Left lung (tissue), 10 donors: ENCODE results near the gene EEF1AKMT3. TPM values are rescaled to one million over a fixed set of nuclear protein-coding genes. Genes with fewer than 3 reads are reported as not detected.

Experiments
- ATAC-seq: fragments of 200-7000 bp; cut with Tn5 transposase; one replicate; pipeline ENCODE4 v1.9.1; 2020; ENCODE audit warnings: moderate library complexity
- DNase-seq, 4 donors: peaks; one replicate each; pipeline ENCODE4 v3.0.0-alpha.2; 2013 to 2020
- H3K27ac ChIP-seq, 2 donors: fragments of 200-600 bp; sonication (generic) in 1 of 2; one replicate each; pipeline versions ENCODE4 v1.5.0 to v1.8.0; 2020 to 2021
- H3K27me3 ChIP-seq, 2 donors: fragments of 200-600 bp; sonication (generic) in 1 of 2; one replicate each; pipeline versions ENCODE4 v1.5.0 to v1.8.0; 2020 to 2021
- H3K36me3 ChIP-seq, 2 donors: fragments of 200-600 bp; sonication (generic) in 1 of 2; one replicate each; pipeline versions ENCODE4 v1.5.0 to v1.8.0; 2020 to 2021
- H3K4me1 ChIP-seq, 2 donors: fragments of 200-600 bp; one replicate each; pipeline ENCODE4 v1.8.0; 2021
- H3K4me3 ChIP-seq, 2 donors: fragments of 200-600 bp; sonication (generic) in 1 of 2; one replicate each; pipeline versions ENCODE4 v1.5.0 to v1.8.0; 2020 to 2021; ENCODE audit warnings: mild to moderate bottlenecking in 1 of 2
- H3K9me3 ChIP-seq, 2 donors: fragments of 200-600 bp; sonication (generic) in 1 of 2; one replicate each; pipeline versions ENCODE4 v1.5.0 to v1.8.0; 2020 to 2021
- intact Hi-C, 2 donors: fragments of 100-400 bp; cut with DNase I; formaldehyde crosslinking; loops; one replicate each; pipeline versions ENCODE4 v1.11.2 to v1.14.2; 2022
- polyA plus RNA-seq, 6 donors: library from polyadenylated mRNA; unstranded; fragments of 120-200 nt; gene quantifications; one replicate each; pipeline ENCODE4 v1.2.1, GENCODE V29; 2013; ENCODE audit not compliant: insufficient read length in 6 of 6
- total RNA-seq, 2 donors: library from RNA; stranded (reverse); fragmentation: NEBNext Ultra II Directional; extraction: Animal tissue kit (Norgen Biotek cat#: 25700); gene quantifications; one replicate each; pipeline ENCODE4 v1.2.1, GENCODE V29; 2021
- TF ChIP-seq, protein P1 (sequence below), 2 donors: fragments of 200-600 bp; sonication (generic) in 1 of 2; IDR thresholded peaks; one replicate each; pipeline versions ENCODE4 v1.5.0 to v1.8.0; 2021; ENCODE audit warnings: antibody characterized with exemption in 2 of 2
- donor health status: DM: no; HTN: yes; CAD: no.
- donor health status: DM: no; HTN: no; CAD: no.

EEF1AKMT3 gene
- total and polyA plus RNA-seq, 8 donors: 6.2 to 19.7 (median 16.6) TPM

DNA sequence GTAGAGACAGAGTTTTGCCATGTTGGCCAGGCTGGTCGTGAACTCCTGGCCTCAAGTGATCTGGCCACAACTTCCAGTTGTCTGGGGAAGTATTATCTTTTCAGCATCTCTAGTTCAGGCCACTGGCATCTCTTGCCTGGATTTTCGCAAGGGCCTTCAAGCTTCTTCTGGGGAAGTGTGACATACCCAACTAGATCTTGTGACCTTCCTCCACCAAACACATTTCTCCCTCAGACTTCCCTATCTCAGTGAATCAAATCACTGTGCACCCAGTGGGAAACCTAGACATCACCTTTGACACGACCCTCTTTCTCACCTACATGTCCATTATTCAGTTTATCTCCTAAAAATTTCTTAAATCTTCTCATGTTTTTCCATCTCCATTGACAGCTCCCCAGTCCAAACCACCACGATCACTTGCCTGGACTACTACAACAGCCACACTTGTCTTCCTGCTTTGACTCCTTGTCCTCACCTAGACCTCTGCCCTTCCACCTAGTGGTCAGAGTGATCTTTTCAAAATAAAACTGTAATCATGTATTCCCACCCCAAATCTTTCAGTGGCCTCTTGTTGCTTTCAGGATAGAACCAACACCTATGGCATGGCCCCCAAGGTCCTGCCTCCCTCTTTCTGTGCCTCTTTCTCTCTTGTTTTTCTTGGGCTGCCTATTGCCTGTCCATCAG is 3.3 kb downstream of the EEF1AKMT3 start:
- ATAC-seq: no peak
- Histone ChIP-seq H3K4me3 (no peak overlapping the region), H3K27ac (no peak overlapping the region)

DNA sequence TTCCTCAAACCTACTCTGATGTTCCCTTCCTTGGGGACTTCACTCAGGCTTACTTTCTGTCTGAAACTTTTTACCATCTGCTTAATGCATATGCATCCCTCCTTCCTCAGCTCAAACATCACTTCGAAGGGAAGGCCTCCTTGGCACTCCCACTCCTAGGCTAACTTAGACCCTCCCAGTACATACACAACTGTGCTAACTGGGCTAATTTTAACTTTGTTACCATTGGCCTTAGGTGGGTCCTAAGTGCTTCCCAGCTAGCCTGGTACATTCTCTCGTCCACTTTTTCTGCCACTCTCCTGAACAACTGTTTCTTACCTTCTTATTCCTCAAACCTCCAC is 3.8 kb downstream of the EEF1AKMT3 start:
- Histone ChIP-seq H3K36me3 (peaks cover 0 to 5% of the 10 kb centered on the region in 2 donors), H3K4me1 (peaks cover 4 to 40% of the 10 kb centered on the region in 2 donors), H3K27me3 (no peaks in the 10 kb centered on the region), H3K4me3 (no peak overlapping the region), H3K27ac (no peak overlapping the region), H3K9me3 (no peaks in the 10 kb centered on the region)
- intact Hi-C loops: no loop called here
- no peak for DNase-seq
- no peak for ATAC-seq
- TF ChIP-seq, protein P1, sequence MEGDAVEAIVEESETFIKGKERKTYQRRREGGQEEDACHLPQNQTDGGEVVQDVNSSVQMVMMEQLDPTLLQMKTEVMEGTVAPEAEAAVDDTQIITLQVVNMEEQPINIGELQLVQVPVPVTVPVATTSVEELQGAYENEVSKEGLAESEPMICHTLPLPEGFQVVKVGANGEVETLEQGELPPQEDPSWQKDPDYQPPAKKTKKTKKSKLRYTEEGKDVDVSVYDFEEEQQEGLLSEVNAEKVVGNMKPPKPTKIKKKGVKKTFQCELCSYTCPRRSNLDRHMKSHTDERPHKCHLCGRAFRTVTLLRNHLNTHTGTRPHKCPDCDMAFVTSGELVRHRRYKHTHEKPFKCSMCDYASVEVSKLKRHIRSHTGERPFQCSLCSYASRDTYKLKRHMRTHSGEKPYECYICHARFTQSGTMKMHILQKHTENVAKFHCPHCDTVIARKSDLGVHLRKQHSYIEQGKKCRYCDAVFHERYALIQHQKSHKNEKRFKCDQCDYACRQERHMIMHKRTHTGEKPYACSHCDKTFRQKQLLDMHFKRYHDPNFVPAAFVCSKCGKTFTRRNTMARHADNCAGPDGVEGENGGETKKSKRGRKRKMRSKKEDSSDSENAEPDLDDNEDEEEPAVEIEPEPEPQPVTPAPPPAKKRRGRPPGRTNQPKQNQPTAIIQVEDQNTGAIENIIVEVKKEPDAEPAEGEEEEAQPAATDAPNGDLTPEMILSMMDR (IDR thresholded peaks at IDR 0.05): no peak

More for the DNA sequence above, 3.3 kb downstream of the EEF1AKMT3 start:
- no peaks in the 10 kb centered on the region for H3K27me3 ChIP-seq
- intact Hi-C loops: no loop called here
- TF ChIP-seq, protein P1 (IDR thresholded peaks at IDR 0.05): no peak
- no peak for DNase-seq
- peaks cover 5 to 40% of the 10 kb centered on the region in 2 donors for H3K4me1 ChIP-seq
- H3K9me3 ChIP-seq: no peaks in the 10 kb centered on the region
- H3K36me3 ChIP-seq: peaks cover 0 to 3% of the 10 kb centered on the region in 2 donors

DNA sequence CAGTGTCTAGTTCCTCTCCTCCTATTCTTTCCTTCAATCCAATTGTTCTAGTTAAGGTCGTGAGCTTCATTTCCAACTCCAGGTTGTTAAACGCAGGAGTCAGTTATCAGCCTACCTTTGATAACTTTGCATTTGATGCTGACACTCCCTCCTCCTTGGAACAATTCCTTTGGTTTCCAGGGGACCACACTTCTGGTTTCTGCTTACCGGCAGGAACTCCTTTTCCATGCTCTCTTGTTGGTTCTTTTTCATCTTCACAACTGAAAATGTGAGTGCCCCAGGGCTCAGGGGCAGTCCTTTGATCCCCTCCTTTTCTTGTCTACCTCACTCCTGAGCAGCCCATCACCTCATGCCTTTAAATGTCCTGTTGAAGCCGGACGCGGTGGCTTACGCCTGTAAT is 5.0 kb downstream of the EEF1AKMT3 start:
- intact Hi-C loops: no loop called here
- Histone ChIP-seq H3K27ac (no peak overlapping the region), H3K27me3 (no peaks in the 10 kb centered on the region), H3K4me1 (peaks cover 0 to 44% of the 10 kb centered on the region in 2 donors), H3K36me3 (peaks cover 0 to 5% of the 10 kb centered on the region in 2 donors), H3K9me3 (no peaks in the 10 kb centered on the region), H3K4me3 (no peak overlapping the region)
- TF ChIP-seq, protein P1 (IDR thresholded peaks at IDR 0.05): no peak
- no peak for DNase-seq
- ATAC-seq: no peak

DNA sequence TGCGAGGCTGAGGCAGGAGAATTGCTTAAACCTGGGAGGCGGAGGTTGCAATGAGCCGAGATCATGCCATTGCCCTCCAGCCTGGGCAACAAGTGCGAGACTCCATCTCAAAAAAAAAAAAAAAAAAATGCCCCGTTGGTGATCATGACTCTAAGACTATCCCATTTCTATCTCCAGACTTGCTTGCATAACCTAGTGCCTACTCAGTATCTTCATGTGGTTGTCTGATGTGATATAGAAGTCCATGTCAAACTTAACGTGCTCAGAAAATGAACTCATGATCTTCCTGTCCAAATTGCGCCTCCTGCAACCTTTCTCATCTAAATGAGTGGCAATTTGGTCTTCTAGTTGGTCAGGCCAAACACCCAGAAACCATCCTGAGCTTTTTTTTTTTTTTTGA is 5.5 kb downstream of the EEF1AKMT3 start:
- intact Hi-C loops: no loop called here
- ATAC-seq (no peak), DNase-seq (no peak)
- peaks cover 0 to 41% of the 10 kb centered on the region in 2 donors for H3K4me1 ChIP-seq
- H3K4me3 ChIP-seq: no peak overlapping the region
- no peaks in the 10 kb centered on the region for H3K27me3 ChIP-seq
- peaks cover 0 to 5% of the 10 kb centered on the region in 2 donors for H3K36me3 ChIP-seq
- TF ChIP-seq, protein P1 (IDR thresholded peaks at IDR 0.05): no peak
- no peaks in the 10 kb centered on the region for H3K9me3 ChIP-seq
- H3K27ac ChIP-seq: no peak overlapping the region

- Histone ChIP-seq H3K27me3 (no peaks in the 10 kb centered on the region), H3K4me3 (no peak overlapping the region), H3K9me3 (no peaks in the 10 kb centered on the region), H3K36me3 (peaks cover 0 to 5% of the 10 kb centered on the region in 2 donors), H3K4me1 (peaks cover 10 to 41% of the 10 kb centered on the region in 2 donors), H3K27ac (no peak overlapping the region)
- intact Hi-C loops: no loop called here
- DNase-seq (no peak), ATAC-seq (no peak)
- TF ChIP-seq, protein P1 (IDR thresholded peaks at IDR 0.05): no peak
Observed at GRCh38 chr12:57779736-57780135, 7.3 kb downstream of the EEF1AKMT3 start.
